Measurements from ENCODE around the gene FAM83G. TPM values are rescaled to one million over a fixed set of nuclear protein-coding genes. Genes with fewer than 3 reads are reported as not detected.
"Not testable (repeated sequence)": the region's sequence is repeated elsewhere in the genome, so short reads cannot be mapped to it uniquely, and the experiment has no call there.

The FAM83G gene
- total RNA-seq, 2 donors from 2014 or later, result 1.4 to 2.6 TPM

- DNase-seq (ENCODE audit: low spot score), result no peak
- Mint-ChIP-seq H3K36me3 (no peaks in the 10 kb centered on the region), H3K27me3 (peaks cover 19 to 36% of the 10 kb centered on the region in 2 donors), H3K4me3 (no peak overlapping the region), H3K27ac (no peak overlapping the region), H3K9me3 (no peaks in the 10 kb centered on the region), H3K4me1 (ENCODE audit: low read depth in 2 of 2) (no peaks in the 10 kb centered on the region)
- ATAC-seq, result no peak
Measured at GRCh38 chr17:18948476-18949006, 56.0 kb downstream of the FAM83G start.

DNA sequence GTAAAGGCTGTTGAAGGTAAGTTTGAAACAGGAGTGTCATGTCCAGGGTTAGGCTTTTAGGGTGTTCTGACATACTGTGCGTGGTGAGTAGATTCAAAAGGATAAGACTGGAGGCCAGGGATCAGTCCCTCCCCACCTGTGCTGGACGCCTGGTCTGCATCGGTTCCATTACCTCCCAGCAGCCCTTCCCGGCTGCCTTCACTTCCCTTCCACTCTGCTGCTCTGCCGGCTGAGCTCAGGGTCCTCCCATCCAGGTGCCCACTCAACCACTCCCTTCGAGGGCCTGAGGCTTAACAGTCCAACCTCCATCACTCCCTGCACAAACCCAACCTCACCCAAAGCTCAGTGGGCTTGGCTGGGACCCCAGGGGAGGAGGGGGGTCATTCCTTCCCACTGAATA, 56.7 kb downstream of the FAM83G start:
- ATAC-seq, result no peak
- Mint-ChIP-seq H3K9me3 (no peaks in the 10 kb centered on the region), H3K4me1 (ENCODE audit: low read depth in 2 of 2) (no peaks in the 10 kb centered on the region), H3K36me3 (no peaks in the 10 kb centered on the region), H3K27ac (no peak overlapping the region), H3K4me3 (no peak overlapping the region), H3K27me3 (peaks cover 19 to 36% of the 10 kb centered on the region in 2 donors)
- no peak for DNase-seq (ENCODE audit: low spot score)

DNA sequence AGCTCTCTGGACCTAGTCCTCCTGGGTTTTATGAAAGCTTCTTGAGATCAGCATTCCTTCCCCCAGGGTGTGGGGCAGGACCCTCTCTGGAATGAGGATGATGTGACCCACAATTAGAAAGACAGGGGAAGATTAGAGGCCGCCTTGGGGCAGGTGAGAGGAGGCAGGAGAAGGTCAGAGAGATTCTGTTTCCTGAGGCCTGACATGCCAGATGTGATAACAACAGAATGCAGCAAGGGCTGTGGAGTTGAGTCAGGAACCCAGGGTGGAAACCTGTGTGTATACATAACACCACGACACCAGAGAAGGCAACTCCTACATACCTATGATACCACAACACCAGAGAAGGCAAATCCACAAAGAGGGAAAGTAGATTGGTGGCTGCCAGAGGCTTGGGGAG, 58.0 kb downstream of the FAM83G start:
- Mint-ChIP-seq H3K27me3 (peaks cover 19 to 43% of the 10 kb centered on the region in 2 donors), H3K27ac (peak overlapping the region in 1 of 2 donors; percentile 55), H3K9me3 (no peaks in the 10 kb centered on the region), H3K4me1 (ENCODE audit: low read depth in 2 of 2) (no peaks in the 10 kb centered on the region), H3K36me3 (no peaks in the 10 kb centered on the region), H3K4me3 (no peak overlapping the region)
- ATAC-seq (no peak), DNase-seq (ENCODE audit: low spot score) (no peak)

DNA sequence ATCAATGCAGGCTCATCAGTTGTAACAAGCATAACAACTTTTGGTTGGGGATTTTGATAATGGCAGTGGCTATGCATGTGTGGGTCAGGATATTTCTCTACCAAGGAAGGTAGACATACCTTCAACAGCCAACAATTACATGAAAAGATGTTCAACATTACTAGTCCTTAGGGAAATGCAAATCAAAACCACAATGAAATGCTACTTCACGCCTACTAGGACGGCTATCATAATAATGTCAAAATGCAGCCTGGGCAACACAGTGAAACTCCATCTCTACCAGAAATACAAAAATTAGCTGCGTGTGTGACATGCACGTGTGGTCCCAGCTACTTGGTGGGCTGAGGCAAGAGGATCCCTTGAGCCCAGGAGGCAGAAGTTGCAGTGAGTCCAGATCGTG, 59.9 kb downstream of the FAM83G start:
- H3K27ac Mint-ChIP-seq, result no peak overlapping the region
- DNase-seq (ENCODE audit: low spot score) (no peak), ATAC-seq (no peak)
- H3K4me1 Mint-ChIP-seq (ENCODE audit: low read depth in 2 of 2), result no peaks in the 10 kb centered on the region
- no peaks in the 10 kb centered on the region for H3K9me3 Mint-ChIP-seq
- no peak overlapping the region for H3K4me3 Mint-ChIP-seq
- no peaks in the 10 kb centered on the region for H3K36me3 Mint-ChIP-seq
- peaks cover 22 to 46% of the 10 kb centered on the region in 2 donors for H3K27me3 Mint-ChIP-seq

GRCh38 chr17:18938692-18939023, 65.9 kb downstream of the FAM83G start:
- Mint-ChIP-seq H3K27ac (no peak overlapping the region), H3K27me3 (peaks cover 11 to 38% of the 10 kb centered on the region in 2 donors)

DNA sequence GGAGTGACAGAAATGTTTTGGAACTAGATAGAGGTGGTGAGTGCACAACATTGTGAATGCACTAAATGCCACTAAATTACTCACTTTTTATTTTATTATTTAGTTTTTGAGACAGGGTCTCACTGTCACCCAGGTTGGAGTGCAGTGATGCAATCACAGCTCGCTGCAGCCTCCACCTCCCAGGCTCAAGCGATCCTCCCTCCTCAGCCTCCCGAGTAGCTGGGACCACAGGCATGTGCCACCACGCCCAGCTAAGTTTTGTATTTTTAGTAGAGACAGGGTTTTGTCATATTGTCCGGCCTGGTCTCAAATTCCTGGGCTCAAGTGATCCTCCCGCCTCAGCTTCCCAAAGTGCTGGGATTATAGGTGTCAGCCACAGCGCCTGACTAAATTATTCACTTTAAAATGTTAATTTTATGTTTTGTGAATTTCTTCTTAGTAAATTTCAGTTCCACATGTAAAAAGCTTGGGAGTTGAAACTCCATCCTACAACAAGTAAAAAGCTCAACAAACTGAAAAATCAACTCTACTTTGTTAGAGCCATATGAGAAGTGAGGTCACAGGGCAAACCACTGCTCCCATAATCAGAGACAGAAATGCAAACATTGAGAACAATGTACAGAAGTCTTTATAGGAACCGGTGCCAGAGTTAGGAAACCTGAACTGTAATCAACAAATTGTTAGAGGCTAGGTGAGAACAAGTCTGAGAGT, 66.4 kb downstream of the FAM83G start:
- DNase-seq (ENCODE audit: low spot score) (no peak), ATAC-seq (no peak)
- Mint-ChIP-seq H3K27me3 (peaks cover 11 to 40% of the 10 kb centered on the region in 2 donors), H3K9me3 (no peaks in the 10 kb centered on the region), H3K36me3 (no peaks in the 10 kb centered on the region), H3K4me3 (no peak overlapping the region), H3K27ac (no peak overlapping the region), H3K4me1 (ENCODE audit: low read depth in 2 of 2) (peaks cover 10% of the 10 kb centered on the region in 2 donors)

More at GRCh38 chr17:18938692-18939023, 65.9 kb downstream of the FAM83G start:
- peaks cover 5% of the 10 kb centered on the region in 2 donors for H3K4me1 Mint-ChIP-seq (ENCODE audit: low read depth in 2 of 2)
- no peaks in the 10 kb centered on the region for H3K9me3 Mint-ChIP-seq
- ATAC-seq (no peak), DNase-seq (ENCODE audit: low spot score) (no peak)
- no peaks in the 10 kb centered on the region for H3K36me3 Mint-ChIP-seq
- no peak overlapping the region for H3K4me3 Mint-ChIP-seq

- Mint-ChIP-seq H3K4me1 (ENCODE audit: low read depth in 2 of 2) (peaks cover 20 to 22% of the 10 kb centered on the region in 2 donors), H3K27ac (peak overlapping the region; percentile 76 to 80), H3K4me3 (peak overlapping the region; percentile 71), H3K36me3 (peaks cover 10% of the 10 kb centered on the region), H3K9me3 (no peaks in the 10 kb centered on the region), H3K27me3 (peaks cover 2 to 17% of the 10 kb centered on the region in 2 donors)
- no peak for DNase-seq (ENCODE audit: low spot score)
- peak; percentile 53 to 70 for ATAC-seq
Measured at GRCh38 chr17:18933102-18934058, 71.2 kb downstream of the FAM83G start.

DNA sequence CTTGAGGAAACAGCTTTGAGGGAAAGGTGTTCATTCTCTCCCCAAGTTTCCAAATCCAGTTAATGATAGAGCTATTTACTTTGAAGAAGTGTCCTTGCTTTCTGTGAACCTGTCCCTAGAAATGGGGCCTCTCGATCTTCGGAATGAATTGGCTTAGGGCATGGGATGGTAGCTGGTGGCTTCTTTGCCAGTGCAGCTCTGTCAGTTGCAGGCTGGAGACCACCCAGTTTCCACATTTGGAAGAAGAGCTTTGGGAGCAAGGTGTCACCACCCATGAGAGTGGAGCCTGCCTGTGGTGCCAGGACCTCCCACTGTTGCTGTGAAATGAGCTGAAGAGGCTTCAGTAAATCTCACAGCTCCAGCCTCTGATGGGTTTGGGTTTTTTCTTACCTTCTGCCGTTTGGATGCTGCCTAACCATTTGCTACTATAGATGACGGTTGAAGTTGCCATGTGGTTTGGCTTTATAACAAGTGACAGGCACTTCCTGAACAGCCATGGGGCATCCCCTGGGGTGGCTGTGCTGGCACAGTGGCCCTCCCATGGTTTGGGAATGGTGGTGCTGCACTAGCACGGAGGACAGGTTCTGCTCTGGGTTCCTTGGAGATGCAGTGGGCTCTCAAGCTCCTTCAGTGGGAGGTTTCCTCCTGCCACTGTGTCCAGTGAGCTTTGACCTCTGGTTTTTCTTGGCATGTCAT, 72.1 kb downstream of the FAM83G start:
- Mint-ChIP-seq H3K36me3 (peaks cover 13% of the 10 kb centered on the region), H3K4me1 (ENCODE audit: low read depth in 2 of 2) (peaks cover 20 to 22% of the 10 kb centered on the region in 2 donors), H3K27ac (peak overlapping the region; percentile 76 to 80), H3K4me3 (peak overlapping the region; percentile 71), H3K9me3 (no peaks in the 10 kb centered on the region), H3K27me3 (peaks cover 2 to 17% of the 10 kb centered on the region in 2 donors)
- DNase-seq (ENCODE audit: low spot score), result no peak
- peak; percentile 75 to 84 for ATAC-seq

- Mint-ChIP-seq H3K4me1 (ENCODE audit: low read depth in 2 of 2) (peaks cover 18% of the 10 kb centered on the region in 2 donors), H3K27me3 (peaks cover 0 to 2% of the 10 kb centered on the region in 2 donors), H3K4me3 (no peak overlapping the region), H3K27ac (no peak overlapping the region), H3K36me3 (peaks cover 13% of the 10 kb centered on the region), H3K9me3 (no peaks in the 10 kb centered on the region)
- ATAC-seq (no peak), DNase-seq (ENCODE audit: low spot score) (no peak)
Measured at GRCh38 chr17:18928628-18929125, 75.9 kb downstream of the FAM83G start.

DNA sequence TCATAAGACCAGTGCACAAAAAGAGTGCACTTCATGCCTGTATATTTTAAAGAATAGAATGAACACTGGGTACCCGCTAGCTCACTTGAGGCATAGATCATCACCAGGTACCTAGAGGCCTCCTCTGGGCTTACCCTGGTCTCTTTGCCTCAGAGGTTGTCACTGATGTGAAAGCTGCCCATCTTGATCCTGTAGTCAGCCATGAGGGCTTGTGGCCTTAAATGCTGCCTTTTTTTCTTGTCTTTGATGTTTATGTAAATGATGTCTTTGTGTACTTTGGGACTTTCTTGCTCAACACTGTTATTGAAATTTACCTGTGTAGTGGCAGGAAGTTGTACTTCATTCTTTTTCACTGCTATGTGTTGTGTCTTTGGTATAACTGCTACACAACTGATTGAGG, 79.4 kb downstream of the FAM83G start:
- no peak for ATAC-seq
- H3K4me3 Mint-ChIP-seq, result no peak overlapping the region
- DNase-seq (ENCODE audit: low spot score), result no peak

GRCh38 chr17:18922596-18922995, 82.0 kb downstream of the FAM83G start:
- peak overlapping the region in 1 of 2 donors; percentile 80 for H3K27ac Mint-ChIP-seq
- not testable (repeated sequence) for H3K36me3 Mint-ChIP-seq

More for the DNA sequence above, 79.4 kb downstream of the FAM83G start:
- Mint-ChIP-seq H3K4me1 (ENCODE audit: low read depth in 2 of 2) (peaks cover 16 to 19% of the 10 kb centered on the region in 2 donors), H3K9me3 (no peaks in the 10 kb centered on the region), H3K36me3 (peaks cover 13% of the 10 kb centered on the region), H3K27me3 (no peaks in the 10 kb centered on the region), H3K27ac (no peak overlapping the region)

DNA sequence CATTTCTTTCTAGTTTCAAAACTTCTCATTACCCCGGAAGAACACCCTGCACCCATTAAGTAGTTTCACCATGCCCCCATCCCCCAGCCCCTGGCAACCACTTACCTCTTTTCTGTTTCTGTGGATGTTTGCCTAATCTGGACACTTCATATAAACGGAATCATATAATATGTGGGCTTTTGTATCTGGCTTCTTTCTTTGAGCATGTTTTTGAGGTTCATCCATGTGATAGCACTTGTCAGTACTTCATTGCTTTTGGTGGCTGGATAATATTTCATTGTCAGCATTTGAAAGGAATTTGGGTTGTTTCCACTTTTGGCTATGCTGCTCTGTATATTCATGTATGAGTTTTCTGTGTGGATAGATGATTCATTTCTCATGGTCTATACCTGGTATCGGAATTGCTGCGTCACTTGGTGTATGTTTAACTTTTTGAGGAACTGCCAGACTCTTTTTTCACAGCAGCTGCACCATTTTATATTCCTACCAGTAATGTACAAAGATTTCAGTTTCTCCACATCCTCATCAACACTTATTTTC, 82.6 kb downstream of the FAM83G start:
- ATAC-seq, result peak; percentile 62 to 78
- H3K36me3 Mint-ChIP-seq, result peaks cover 5% of the 10 kb centered on the region
- peaks cover 24 to 33% of the 10 kb centered on the region in 2 donors for H3K4me1 Mint-ChIP-seq (ENCODE audit: low read depth in 2 of 2)
- DNase-seq (ENCODE audit: low spot score), result no peak
- H3K9me3 Mint-ChIP-seq, result no peaks in the 10 kb centered on the region
- no peaks in the 10 kb centered on the region for H3K27me3 Mint-ChIP-seq
- peak overlapping the region; percentile 78 for H3K4me3 Mint-ChIP-seq
- H3K27ac Mint-ChIP-seq, result peak overlapping the region; percentile 32 to 80

More at GRCh38 chr17:18922596-18922995, 82.0 kb downstream of the FAM83G start:
- ATAC-seq; DNase-seq (ENCODE audit: low spot score); H3K27me3 Mint-ChIP-seq; H3K9me3 Mint-ChIP-seq: not testable (repeated sequence)
- peaks cover 24 to 31% of the 10 kb centered on the region in 2 donors for H3K4me1 Mint-ChIP-seq (ENCODE audit: low read depth in 2 of 2)
- H3K4me3 Mint-ChIP-seq, result peak overlapping the region; percentile 78

GRCh38 chr17:18921485-18921884, 83.1 kb downstream of the FAM83G start:
- ATAC-seq (peak; percentile 8 to 18), DNase-seq (ENCODE audit: low spot score) (no peak)
- H3K36me3 Mint-ChIP-seq, result peaks cover 9% of the 10 kb centered on the region
- H3K4me3 Mint-ChIP-seq, result peak overlapping the region; percentile 78
- no peaks in the 10 kb centered on the region for H3K9me3 Mint-ChIP-seq
- H3K27me3 Mint-ChIP-seq, result no peaks in the 10 kb centered on the region
- H3K27ac Mint-ChIP-seq, result peak overlapping the region; percentile 32 to 80
- peaks cover 24 to 33% of the 10 kb centered on the region in 2 donors for H3K4me1 Mint-ChIP-seq (ENCODE audit: low read depth in 2 of 2)
